Activated T-helper 9 cell treated with anti-CD3 and anti-CD28 coated beads, Interleukin-2, amount 50 U/mL, for 16 hours (primary cell): ENCODE data around the gene DHX16.

Source experiments
- DNase-seq: peaks from one replicate; pipeline ENCODE4 v3.0.0-alpha.2; 2020; ENCODE audit warnings: low read depth

DHX16 gene

DNA sequence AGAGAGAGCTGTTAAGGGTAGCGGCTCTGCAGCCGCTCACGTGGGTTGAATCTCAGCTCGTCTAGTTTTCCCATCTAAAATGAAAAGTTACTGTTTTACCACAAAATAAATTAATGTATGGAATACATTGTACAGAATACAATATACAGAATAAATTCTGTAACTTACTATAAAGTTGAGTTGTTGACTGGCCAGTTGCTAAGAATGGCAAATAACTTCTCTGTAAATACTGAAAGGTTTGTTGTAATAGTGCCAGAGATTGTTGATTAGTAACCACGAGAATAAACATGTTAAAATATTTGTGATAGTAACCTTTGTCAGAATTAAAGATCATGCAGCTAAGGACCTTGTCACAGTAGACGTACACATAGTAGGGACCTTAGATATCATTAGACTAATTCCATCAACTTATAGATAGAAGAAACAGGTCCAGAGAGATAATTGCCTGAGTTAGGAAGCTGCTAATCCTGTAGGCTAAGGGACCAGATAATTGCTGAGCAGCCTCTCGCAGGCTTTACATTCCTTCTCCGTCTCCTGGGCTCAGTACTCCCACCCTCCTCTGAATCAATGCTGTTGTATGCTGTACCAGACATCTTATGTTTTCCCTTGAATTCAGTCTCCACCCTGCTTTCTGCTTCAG, 18.5 kb upstream of the DHX16 start:
- no peak for DNase-seq

DNA sequence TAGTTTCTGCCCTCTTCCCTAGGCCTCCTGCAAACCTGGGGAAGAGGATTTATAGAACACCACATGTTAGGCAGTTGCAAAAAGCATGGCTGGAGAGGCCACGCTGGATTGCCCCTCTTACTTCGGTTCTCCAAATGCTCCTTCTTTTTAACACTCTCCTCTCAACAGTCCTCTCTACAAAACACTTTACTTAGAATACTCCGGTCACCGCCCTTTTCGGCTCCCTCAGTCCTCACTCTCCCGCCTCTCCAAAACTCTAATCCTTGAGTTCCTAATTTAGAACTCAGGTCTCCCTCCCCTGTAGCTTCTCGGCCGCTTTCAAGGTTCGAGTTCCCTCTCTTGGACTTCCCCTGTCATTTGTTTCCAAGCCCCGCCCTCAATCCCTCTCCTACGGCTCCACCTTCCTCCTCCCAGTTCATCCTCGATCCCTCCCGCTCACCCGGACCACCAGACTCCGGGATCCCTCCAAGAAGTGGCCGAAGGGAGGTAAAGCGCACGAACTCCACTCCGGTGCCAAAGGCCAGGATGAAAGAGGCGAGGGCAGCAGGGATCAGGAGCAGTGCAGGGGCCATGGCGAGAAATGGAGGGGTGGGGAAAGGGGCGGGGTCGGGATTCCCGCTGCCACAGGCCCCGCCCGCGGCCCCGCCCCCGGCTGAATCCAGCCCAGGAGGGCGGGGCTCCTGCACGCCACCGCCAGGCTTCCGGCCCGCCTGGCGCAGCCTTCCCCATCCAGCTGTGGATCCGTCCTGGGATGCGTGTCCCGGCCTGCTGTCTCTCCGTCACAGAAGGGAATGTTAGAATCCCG, 17.8 kb upstream of the DHX16 start, which contains the start of gene NRM:
Gene NRM (minus strand): TSS at position 582 of the 805 bp plus-strand sequence. CDS start 10 bp downstream, at position 572.
- peak; percentile 71 for DNase-seq

DNA sequence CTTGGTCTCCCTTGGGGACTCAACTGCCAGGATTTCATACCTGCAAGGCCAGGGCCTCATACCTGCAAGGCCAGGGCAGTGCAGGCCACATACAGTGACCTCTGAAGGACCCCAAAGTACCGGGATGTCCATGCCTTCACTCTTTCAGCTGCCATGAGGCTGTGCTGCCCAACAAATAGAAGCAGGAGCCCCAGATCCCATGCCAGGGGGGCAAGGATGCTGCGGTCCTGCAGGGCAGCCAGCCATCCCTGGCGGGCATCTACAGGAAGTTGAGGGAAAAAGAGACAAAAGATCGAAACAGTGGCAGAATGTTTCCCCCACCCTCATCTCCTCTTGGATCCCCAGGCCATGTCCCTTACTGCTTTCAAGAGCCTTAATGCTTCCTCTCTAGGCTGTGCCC, 17.2 kb upstream of the DHX16 start:
- DNase-seq, result no peak

DNA sequence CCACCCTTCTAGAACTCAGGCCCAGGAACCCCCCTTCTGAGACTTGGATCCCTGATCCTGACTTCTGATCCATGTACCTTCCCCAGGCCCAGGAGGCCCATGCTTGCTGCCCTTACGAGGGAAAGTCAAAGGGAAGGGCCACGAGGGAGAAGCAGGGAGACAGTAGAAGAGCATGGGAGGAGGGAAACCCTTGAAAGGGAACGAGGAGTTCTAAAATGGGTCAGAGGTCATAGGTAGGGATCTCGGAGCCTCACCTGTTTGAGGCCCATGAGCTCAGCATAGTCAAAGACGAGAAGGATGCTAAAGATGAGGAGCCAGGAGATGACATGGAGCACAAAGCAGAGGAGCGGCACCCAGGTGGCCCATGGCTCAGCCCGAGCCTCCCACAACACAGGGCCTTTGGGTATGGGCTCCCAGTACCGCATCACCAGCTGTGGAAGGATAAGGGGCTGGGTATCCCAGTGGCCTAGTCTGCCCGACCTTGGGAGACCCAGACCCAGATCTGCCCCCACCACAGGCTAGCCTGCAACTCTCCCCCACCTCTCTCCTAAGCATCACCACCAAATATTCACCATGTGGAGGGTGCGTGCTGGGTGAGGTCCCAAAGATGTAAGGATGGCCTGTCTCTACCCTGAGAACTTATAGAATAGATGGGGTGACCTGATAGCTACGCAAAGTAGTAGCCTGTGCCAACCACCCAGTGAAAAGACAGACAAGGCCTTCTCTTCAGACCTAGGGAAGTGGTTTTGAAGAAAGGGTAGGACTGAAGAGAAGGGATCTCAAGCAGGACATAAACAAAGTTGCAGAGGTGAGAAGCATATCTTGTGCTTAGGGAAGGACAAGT, 16.4 kb upstream of the DHX16 start:
- no peak for DNase-seq

DNA sequence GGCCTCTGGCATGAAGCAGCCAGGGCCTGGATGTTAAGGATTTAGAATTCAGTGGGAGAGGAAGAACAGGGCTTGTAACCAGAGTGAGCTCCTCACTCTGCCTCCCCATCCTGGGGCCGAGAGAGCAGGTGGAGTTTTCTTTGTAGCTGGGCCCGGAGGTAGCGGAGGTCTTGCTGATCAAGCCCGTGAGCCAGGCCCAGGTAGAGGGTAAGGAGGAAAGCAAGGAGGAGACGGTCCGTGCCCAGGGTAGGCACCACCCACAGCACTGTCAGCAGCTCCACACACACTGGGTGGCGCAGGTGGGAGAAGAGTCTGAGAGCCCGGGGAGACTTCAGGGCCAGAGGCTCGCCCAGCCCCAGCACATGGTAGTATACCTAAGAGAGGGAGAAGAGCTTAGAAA, 15.8 kb upstream of the DHX16 start:
- DNase-seq, result no peak

GRCh38 chr6:30687659-30688431, 15.0 kb upstream of the DHX16 start:
- no peak for DNase-seq

DNA sequence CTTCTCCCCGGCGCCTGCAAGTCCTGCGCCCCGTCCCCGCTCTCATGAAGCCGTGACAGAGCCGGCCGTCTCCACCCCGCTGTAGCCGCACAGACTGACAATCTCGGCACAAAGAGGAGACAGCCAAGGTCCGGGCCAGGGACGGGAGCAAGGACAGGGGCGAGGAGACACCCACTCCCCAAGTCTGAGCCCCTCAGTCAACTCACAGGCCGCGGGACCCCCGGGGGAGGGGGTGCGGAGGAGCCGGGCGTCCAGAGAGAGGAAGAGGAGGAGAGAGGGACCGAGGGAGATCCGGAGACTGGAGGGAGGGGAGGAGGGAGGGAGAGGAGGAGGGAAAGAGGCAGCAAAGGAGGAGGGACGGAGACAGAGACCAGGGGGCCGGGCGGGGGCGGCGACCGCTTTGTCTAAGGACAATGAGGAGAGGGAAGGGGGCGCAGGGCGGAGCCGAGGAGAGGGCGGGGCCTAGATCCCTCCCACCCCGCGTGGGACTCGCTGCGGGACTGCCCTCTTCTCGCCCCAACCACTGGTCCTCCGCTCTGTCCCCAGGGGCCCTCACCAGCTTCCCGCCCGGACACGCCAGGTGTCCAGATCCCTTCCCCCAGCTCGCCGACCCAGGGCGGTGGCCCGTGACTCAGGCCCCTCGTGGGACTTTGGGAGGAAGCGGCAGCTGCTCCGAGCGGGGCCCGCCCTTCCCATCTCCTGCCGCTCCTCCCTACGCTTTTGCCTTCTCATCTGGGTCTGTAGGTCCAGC, 14.3 kb upstream of the DHX16 start:
- peak; percentile 60 for DNase-seq

DNA sequence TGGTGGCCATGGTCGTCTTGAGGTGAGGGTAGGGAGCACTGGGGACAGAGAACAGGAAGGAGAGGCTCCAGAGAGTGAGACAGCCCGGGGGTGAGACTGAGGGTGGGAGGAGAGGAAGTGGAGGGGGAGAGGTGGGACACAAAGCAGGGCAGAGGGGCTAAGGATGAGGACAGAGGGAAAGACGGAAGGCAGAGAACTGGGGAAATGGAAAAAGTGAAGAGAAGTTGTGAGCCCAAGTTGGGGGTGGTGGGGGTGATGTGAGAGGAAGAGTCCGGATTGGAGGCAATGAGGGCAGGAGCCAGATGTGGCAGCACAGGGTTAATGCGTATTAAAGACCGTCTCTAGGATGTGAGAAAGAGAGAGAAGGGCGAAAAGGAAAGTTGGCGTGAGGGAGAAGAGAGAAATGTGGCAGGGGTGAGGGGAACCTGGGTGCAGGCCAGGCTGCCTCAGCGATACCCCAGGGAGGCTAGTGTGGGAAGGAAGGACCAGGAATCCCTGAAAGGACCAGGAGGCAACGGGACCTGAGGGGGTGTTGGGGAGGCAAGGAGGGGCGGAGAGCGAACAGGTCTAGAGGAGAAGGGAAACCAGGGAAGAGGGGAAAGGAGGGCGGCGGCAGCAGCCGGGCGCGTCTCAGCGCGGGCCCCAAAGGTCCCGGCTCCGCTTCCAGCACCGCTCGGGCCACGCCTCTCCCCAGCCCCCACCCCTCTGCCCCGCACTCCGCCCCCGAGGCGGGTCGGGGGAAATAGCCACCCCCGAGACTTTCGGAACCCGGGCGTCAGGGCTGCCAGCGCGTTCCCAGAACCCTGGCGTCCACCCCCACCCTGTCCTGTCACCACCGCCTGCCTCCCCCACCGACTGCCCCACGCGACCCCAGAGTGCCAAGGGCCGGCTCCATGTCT, 13.5 kb upstream of the DHX16 start, which contains the start of gene PPP1R18:
Gene PPP1R18 (minus strand): TSS at position 637 of the 899 bp plus-strand sequence. CDS start 627 bp downstream, at position 10.
- peak; percentile 76 for DNase-seq

GRCh38 chr6:30685157-30686008, 12.6 kb upstream of the DHX16 start:
- DNase-seq, result no peak

DNA sequence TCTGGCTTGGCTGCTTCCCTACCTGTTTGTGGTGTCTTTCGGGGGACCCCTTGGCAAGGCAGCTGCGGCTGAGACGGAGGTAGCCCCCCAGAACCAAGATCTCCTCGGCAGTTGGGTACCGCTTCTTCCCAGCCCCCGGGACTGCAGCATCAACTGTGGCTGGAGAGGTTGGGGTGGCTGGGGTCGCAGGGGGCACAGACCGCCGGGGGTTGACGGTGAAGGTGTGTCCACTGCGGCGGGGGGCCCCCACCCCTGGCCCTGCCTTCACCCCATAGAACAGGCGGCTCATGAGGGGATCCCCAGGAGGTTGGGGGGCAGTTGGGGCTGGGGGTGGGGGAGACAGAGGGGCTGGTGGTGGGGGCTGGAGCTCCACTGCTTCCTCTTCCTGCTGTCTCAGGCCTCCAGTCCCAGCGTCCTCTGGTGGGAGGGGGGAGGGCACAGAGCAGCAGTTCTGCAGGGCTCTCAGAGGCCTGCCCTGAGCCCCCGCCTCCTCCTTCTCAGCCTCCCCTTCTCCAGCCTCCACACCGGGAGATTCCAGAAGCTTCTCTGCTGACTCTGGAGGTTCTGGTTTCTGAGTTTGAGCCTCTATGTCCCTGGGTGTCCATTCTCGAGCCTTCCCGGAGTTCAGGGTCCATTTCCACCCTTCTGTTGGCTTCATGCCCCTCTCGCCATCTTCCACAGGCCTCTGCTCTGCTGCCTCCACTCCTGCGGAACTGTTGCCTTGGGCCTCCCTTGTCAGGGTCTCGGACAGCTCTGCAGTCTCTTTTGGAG, 11.8 kb upstream of the DHX16 start:
- DNase-seq, result peak; percentile 33

GRCh38 chr6:30683980-30684338, 11.2 kb upstream of the DHX16 start:
- no peak for DNase-seq

- DNase-seq, result no peak
These were observed 10.6 kb upstream of the DHX16 start for GRCh38 chr6:30683183-30683979.

GRCh38 chr6:30682143-30683117, 9.6 kb upstream of the DHX16 start:
- DNase-seq, result peak; percentile 77

DNA sequence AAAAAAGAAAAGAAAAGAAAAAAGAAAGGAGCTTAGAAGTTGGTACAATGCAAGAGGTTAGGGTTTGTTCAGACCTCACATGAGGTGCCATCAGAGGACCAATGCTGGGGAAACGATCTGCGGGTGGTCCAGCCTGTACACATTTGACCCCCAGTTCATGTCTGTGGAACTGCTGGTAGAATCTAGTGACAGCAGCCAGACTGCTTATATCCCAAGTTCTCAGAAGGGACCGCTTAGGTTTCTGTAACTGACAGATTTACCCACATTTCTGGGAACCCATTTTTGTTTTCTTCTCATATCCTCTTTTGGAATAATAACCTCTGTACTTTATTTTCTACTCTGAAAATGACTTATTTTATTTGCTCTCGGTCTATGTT, 8.9 kb upstream of the DHX16 start:
- no peak for DNase-seq

GRCh38 chr6:30679765-30680535, 7.1 kb upstream of the DHX16 start:
- no peak for DNase-seq
